Measurements from ENCODE around the gene HIVEP3. TPM values are rescaled to one million over a fixed set of nuclear protein-coding genes. Genes with fewer than 3 reads are reported as not detected.

The HIVEP3 gene
- total and polyA plus RNA-seq, 3 donors from 2014 or later: 4.8 to 7.3 (median 7.2) TPM

DNA sequence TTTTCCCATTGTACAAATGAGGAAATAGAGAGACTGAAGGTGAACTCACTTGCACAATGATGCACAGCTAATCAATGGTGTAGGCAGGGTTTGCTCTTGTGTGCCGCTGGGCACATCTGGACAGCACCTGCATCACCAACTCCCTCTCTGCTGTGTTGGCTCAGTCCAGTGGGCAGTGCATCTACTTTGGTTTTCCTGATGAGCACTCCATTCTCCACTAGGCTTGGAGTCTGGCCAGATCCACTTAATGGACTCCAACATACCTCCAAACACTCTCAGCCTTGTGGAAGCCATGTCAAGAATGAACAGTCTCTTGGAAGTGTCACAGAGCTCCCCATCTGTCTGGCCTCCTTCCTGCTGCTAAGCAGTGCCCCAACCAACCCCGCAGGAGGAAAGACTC is 152.2 kb downstream of the HIVEP3 start:
- Histone ChIP-seq H3K27ac (no peak overlapping the region), H3K27me3 (no peaks in the 10 kb centered on the region), H3K4me3 (no peak overlapping the region), H3K4me1 (no peaks in the 10 kb centered on the region), H3K36me3 (ENCODE audit: low read depth, missing control alignments) (no peaks in the 10 kb centered on the region), H3K9me3 (no peaks in the 10 kb centered on the region)
- intact Hi-C loops (cut with DNase I; ENCODE audit: low total_unique reads): no loop called here
- WGBS, 2 donors: 89 to 95% methylated on average over 2 of the region's 2 CpGs
- TF ChIP-seq POLR2A (IDR thresholded peaks at IDR 0.05): no peak
- TF ChIP-seq, protein P1, sequence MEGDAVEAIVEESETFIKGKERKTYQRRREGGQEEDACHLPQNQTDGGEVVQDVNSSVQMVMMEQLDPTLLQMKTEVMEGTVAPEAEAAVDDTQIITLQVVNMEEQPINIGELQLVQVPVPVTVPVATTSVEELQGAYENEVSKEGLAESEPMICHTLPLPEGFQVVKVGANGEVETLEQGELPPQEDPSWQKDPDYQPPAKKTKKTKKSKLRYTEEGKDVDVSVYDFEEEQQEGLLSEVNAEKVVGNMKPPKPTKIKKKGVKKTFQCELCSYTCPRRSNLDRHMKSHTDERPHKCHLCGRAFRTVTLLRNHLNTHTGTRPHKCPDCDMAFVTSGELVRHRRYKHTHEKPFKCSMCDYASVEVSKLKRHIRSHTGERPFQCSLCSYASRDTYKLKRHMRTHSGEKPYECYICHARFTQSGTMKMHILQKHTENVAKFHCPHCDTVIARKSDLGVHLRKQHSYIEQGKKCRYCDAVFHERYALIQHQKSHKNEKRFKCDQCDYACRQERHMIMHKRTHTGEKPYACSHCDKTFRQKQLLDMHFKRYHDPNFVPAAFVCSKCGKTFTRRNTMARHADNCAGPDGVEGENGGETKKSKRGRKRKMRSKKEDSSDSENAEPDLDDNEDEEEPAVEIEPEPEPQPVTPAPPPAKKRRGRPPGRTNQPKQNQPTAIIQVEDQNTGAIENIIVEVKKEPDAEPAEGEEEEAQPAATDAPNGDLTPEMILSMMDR (IDR thresholded peaks at IDR 0.05): no peak
- DNase-seq: no peak

DNA sequence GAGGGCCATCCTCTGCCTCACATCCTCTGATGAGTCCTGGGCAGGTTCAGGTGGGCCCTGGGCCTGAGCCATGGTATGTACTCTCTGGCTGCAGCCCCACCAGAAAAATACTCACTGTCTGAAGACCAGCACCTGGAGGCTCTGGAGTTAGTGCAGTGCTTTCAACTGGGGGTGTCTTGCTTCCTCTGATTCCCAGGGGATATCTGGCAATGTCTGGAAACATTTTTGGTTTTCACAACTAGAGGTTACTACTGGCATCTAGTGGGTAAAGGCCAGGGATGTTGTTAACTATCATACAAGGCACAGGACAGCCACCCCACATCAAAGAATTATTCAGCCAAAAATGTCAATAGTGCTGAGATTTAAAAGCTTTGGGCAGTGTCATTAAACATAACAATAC is 152.7 kb downstream of the HIVEP3 start:
- H3K27me3 ChIP-seq: no peaks in the 10 kb centered on the region
- TF ChIP-seq, protein P1 (IDR thresholded peaks at IDR 0.05): no peak
- no peak for TF ChIP-seq POLR2A (IDR thresholded peaks at IDR 0.05)
- no peak overlapping the region for H3K4me3 ChIP-seq
- intact Hi-C loops (cut with DNase I; ENCODE audit: low total_unique reads): no loop called here
- H3K4me1 ChIP-seq: no peaks in the 10 kb centered on the region
- no peaks in the 10 kb centered on the region for H3K36me3 ChIP-seq (ENCODE audit: low read depth, missing control alignments)
- DNase-seq: no peak
- H3K27ac ChIP-seq: no peak overlapping the region
- no peaks in the 10 kb centered on the region for H3K9me3 ChIP-seq

DNA sequence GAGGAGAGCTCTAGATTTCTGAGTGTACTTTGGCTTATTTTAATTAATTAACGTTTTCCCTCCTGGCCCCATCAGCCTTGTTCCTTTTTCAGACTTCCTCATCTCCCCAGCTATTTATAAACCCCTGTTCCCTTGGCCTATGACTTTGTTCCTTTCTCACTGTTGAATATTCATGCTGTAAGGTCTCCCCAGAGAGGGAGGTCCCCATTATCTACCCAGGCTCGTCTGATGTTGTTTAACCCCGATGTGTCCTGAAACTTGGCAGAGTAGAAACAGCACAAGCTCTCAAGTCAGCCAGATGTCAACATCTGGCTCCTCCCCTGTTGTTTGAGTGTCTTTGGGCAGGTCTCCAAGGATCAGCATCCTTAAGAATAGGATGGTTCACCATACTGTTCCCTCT is 153.6 kb downstream of the HIVEP3 start:
- H3K27ac ChIP-seq: no peak overlapping the region
- no peak for DNase-seq
- H3K9me3 ChIP-seq: no peaks in the 10 kb centered on the region
- intact Hi-C loops (cut with DNase I; ENCODE audit: low total_unique reads): no loop called here
- no peaks in the 10 kb centered on the region for H3K4me1 ChIP-seq
- H3K36me3 ChIP-seq (ENCODE audit: low read depth, missing control alignments): no peaks in the 10 kb centered on the region
- no peak overlapping the region for H3K4me3 ChIP-seq
- 25 to 34% methylated on average over 3 of the region's 3 CpGs for WGBS, 2 donors
- H3K27me3 ChIP-seq: no peaks in the 10 kb centered on the region
- TF ChIP-seq POLR2A (IDR thresholded peaks at IDR 0.05): no peak
- TF ChIP-seq, protein P1 (IDR thresholded peaks at IDR 0.05): no peak

DNA sequence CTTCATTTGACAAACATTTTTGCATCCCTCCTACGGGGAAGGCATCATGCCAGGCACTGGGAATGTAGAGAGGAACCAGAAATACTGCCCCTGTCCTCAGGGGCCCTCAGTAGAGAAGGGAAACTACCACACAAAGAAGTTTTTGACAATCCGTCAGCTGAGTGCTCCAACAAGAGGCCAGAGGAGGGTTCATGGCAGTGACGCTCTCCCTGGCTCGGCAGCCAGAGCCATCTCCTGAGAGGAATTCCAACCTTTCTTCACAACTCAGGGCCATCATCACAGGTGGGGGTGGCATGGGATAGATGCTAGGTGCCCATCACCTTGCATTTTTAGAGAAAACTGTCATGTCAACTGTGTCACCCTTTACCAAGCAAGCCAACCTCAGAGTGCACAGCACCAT is 154.1 kb downstream of the HIVEP3 start:
- intact Hi-C loops (cut with DNase I; ENCODE audit: low total_unique reads): no loop called here
- H3K27ac ChIP-seq: no peak overlapping the region

DNA sequence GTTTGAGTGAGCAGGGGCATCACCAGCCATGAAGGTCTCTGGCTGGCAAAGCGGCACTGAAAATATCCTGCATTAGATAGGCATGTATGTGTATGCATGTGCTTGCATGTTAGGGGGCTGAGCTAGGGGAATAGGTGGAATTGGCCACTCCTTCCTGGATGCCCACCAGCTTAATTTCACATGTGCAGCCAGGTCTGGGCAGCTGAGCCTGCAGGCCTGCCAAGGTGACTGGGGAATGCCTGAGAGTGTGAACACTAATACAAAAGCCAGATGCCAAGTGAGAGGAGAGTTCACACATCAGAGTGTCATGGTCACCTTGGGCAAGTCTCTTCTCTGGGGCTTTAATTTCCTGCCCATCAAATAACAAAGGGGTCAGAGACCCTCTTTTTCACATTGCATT is 155.9 kb downstream of the HIVEP3 start:
- 94 to 100% methylated on average over 1 of the region's 1 CpG for WGBS, 2 donors
- no peaks in the 10 kb centered on the region for H3K9me3 ChIP-seq
- DNase-seq: no peak
- no peaks in the 10 kb centered on the region for H3K4me1 ChIP-seq
- H3K27ac ChIP-seq: no peak overlapping the region
- no peak overlapping the region for H3K4me3 ChIP-seq
- intact Hi-C loops (cut with DNase I; ENCODE audit: low total_unique reads): no loop called here
- TF ChIP-seq, protein P1 (IDR thresholded peaks at IDR 0.05): no peak
- TF ChIP-seq POLR2A (IDR thresholded peaks at IDR 0.05): no peak
- H3K27me3 ChIP-seq: no peaks in the 10 kb centered on the region
- H3K36me3 ChIP-seq (ENCODE audit: low read depth, missing control alignments): no peaks in the 10 kb centered on the region

More for the DNA sequence above, 154.1 kb downstream of the HIVEP3 start:
- Histone ChIP-seq H3K27me3 (no peaks in the 10 kb centered on the region), H3K9me3 (no peaks in the 10 kb centered on the region), H3K36me3 (ENCODE audit: low read depth, missing control alignments) (no peaks in the 10 kb centered on the region), H3K4me1 (no peaks in the 10 kb centered on the region), H3K4me3 (no peak overlapping the region)
- no peak for DNase-seq
- 47 to 57% methylated on average over 4 of the region's 4 CpGs for WGBS, 2 donors
- no peak for TF ChIP-seq POLR2A (IDR thresholded peaks at IDR 0.05)
- TF ChIP-seq, protein P1 (IDR thresholded peaks at IDR 0.05): no peak
